Measurements from ENCODE around the gene FMNL2.

DNA sequence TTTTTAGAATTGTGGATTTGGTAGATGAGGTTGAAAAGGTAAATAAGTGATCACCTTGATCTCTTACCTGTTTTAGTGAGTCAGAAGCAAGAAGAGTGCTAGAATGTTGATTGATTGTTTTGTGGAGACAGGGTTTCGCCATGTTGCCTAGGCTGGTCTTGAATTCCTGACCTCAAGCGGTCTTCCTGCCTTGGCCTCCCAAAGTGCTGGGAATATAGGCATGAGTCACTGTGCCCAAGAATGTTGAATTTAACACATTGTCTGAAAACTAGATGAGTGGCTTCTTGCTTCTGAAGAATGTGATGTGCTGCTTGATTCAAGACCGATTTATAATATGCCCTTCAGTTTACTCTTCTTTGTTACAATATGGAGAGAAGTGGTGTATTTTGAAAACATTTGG lies 121.3 kb downstream of the FMNL2 start:
- no peak for TF ChIP-seq POLR2A (IDR thresholded peaks at IDR 0.05; ENCODE audit: low read depth, low read length)
- TF ChIP-seq POLR2AphosphoS5 (IDR thresholded peaks at IDR 0.05; ENCODE audit: low read depth, low read length): no peak
